ENCODE measurements around the gene GPR22. TPM values are rescaled to one million over a fixed set of nuclear protein-coding genes. Genes with fewer than 3 reads are reported as not detected.

Gene GPR22
- total RNA-seq, 1 donor from 2014 or later = not detected

- H3K36me3 Mint-ChIP-seq (ENCODE audit: low read depth) = no peaks in the 10 kb centered on the region
- peaks cover 27% of the 10 kb centered on the region for H3K4me1 Mint-ChIP-seq (ENCODE audit: low read depth)
- no peak overlapping the region for H3K27ac Mint-ChIP-seq (ENCODE audit: unreplicated experiment)
- H3K9me3 Mint-ChIP-seq (ENCODE audit: low read depth) = peaks cover 2% of the 10 kb centered on the region
- TF ChIP-seq CTCF (IDR thresholded peaks at IDR 0.05) = no peak
- no peak overlapping the region for H3K4me3 Mint-ChIP-seq (ENCODE audit: unreplicated experiment)
- no peaks in the 10 kb centered on the region for H3K27me3 Mint-ChIP-seq (ENCODE audit: low read depth)
- no peak for DNase-seq (ENCODE audit: low spot score)
Observed at GRCh38 chr7:107492875-107493274, 23.0 kb downstream of the GPR22 start.

GRCh38 chr7:107494315-107494751 lies 24.5 kb downstream of the GPR22 start:
- no peaks in the 10 kb centered on the region for H3K36me3 Mint-ChIP-seq (ENCODE audit: low read depth)
- DNase-seq (ENCODE audit: low spot score) = no peak
- no peak overlapping the region for H3K27ac Mint-ChIP-seq (ENCODE audit: unreplicated experiment)
- no peaks in the 10 kb centered on the region for H3K27me3 Mint-ChIP-seq (ENCODE audit: low read depth)
- no peak overlapping the region for H3K4me3 Mint-ChIP-seq (ENCODE audit: unreplicated experiment)
- TF ChIP-seq CTCF (IDR thresholded peaks at IDR 0.05) = no peak
- peaks cover 2% of the 10 kb centered on the region for H3K9me3 Mint-ChIP-seq (ENCODE audit: low read depth)
- H3K4me1 Mint-ChIP-seq (ENCODE audit: low read depth) = peaks cover 31% of the 10 kb centered on the region

GRCh38 chr7:107494884-107495283 lies 25.0 kb downstream of the GPR22 start:
- TF ChIP-seq CTCF (IDR thresholded peaks at IDR 0.05) = no peak
- H3K4me3 Mint-ChIP-seq (ENCODE audit: unreplicated experiment) = no peak overlapping the region
- no peaks in the 10 kb centered on the region for H3K36me3 Mint-ChIP-seq (ENCODE audit: low read depth)
- DNase-seq (ENCODE audit: low spot score) = no peak
- peaks cover 2% of the 10 kb centered on the region for H3K9me3 Mint-ChIP-seq (ENCODE audit: low read depth)
- no peaks in the 10 kb centered on the region for H3K27me3 Mint-ChIP-seq (ENCODE audit: low read depth)
- peaks cover 31% of the 10 kb centered on the region for H3K4me1 Mint-ChIP-seq (ENCODE audit: low read depth)
- H3K27ac Mint-ChIP-seq (ENCODE audit: unreplicated experiment) = no peak overlapping the region

- Mint-ChIP-seq H3K27me3 (ENCODE audit: low read depth) (no peaks in the 10 kb centered on the region), H3K9me3 (ENCODE audit: low read depth) (peaks cover 2% of the 10 kb centered on the region), H3K4me1 (ENCODE audit: low read depth) (peaks cover 25% of the 10 kb centered on the region), H3K27ac (ENCODE audit: unreplicated experiment) (no peak overlapping the region), H3K36me3 (ENCODE audit: low read depth) (no peaks in the 10 kb centered on the region), H3K4me3 (ENCODE audit: unreplicated experiment) (no peak overlapping the region)
- no peak for DNase-seq (ENCODE audit: low spot score)
- no peak for TF ChIP-seq CTCF (IDR thresholded peaks at IDR 0.05)
Observed at GRCh38 chr7:107495516-107495915, 25.7 kb downstream of the GPR22 start.

- peaks cover 14% of the 10 kb centered on the region for H3K4me1 Mint-ChIP-seq (ENCODE audit: low read depth)
- no peak overlapping the region for H3K27ac Mint-ChIP-seq (ENCODE audit: unreplicated experiment)
- peaks cover 2% of the 10 kb centered on the region for H3K9me3 Mint-ChIP-seq (ENCODE audit: low read depth)
- no peak for DNase-seq (ENCODE audit: low spot score)
- TF ChIP-seq CTCF (IDR thresholded peaks at IDR 0.05) = no peak
- no peak overlapping the region for H3K4me3 Mint-ChIP-seq (ENCODE audit: unreplicated experiment)
- no peaks in the 10 kb centered on the region for H3K27me3 Mint-ChIP-seq (ENCODE audit: low read depth)
- H3K36me3 Mint-ChIP-seq (ENCODE audit: low read depth) = peaks cover 3% of the 10 kb centered on the region
Observed at GRCh38 chr7:107499731-107500130, 29.9 kb downstream of the GPR22 start.
